NB4 (cell line): ENCODE measurements around the gene PSMC3.

Experiments used
- MYC ChIP-seq: IDR thresholded peaks from 2 replicates; pipeline ENCODE4 v1.6.1; 2011; ENCODE audit warnings: low read depth, low read length
- TF ChIP-seq, protein P1 (sequence below): IDR thresholded peaks from one replicate; pipeline ENCODE4 v1.5.1; 2012; ENCODE audit warnings: low read depth, low read length

- TF ChIP-seq, protein P1, sequence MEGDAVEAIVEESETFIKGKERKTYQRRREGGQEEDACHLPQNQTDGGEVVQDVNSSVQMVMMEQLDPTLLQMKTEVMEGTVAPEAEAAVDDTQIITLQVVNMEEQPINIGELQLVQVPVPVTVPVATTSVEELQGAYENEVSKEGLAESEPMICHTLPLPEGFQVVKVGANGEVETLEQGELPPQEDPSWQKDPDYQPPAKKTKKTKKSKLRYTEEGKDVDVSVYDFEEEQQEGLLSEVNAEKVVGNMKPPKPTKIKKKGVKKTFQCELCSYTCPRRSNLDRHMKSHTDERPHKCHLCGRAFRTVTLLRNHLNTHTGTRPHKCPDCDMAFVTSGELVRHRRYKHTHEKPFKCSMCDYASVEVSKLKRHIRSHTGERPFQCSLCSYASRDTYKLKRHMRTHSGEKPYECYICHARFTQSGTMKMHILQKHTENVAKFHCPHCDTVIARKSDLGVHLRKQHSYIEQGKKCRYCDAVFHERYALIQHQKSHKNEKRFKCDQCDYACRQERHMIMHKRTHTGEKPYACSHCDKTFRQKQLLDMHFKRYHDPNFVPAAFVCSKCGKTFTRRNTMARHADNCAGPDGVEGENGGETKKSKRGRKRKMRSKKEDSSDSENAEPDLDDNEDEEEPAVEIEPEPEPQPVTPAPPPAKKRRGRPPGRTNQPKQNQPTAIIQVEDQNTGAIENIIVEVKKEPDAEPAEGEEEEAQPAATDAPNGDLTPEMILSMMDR = no peak
- TF ChIP-seq MYC = no peak
These were observed 25.8 kb upstream of the PSMC3 start for GRCh38 chr11:47451990-47452389.
